ENCODE results near the gene KLHL13. TPM values are rescaled to one million over a fixed set of nuclear protein-coding genes. Genes with fewer than 3 reads are reported as not detected.

KLHL13 gene
- total RNA-seq, 1 experiment from 2014 or later = 0.82 TPM

DNA sequence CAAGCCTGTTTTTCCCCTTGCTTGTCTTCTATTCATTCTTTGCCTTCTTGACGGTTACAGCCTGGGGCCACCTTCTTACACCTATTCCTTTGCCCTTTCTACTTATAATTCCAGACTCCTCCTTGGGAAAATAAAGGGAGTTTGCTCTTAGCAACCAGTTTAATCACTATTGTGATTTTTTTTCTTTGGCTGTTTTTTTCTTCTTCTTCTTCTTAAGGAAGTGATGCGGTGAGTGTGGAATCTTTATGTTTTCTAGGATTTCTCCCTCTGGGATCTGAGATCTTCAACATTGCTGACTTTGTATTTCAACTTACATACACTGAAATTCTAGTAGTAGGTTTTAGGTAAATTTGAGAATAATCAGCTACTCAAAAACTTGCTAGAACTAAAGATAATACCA lies 1.1 kb upstream of the KLHL13 start:
- no TSS peak for BruUV-seq (replicated peaks)
- in situ Hi-C loops (cut with HindIII; ENCODE audit: low pct_unique_long_range_greater_than_20kb, low sequenced_read_pairs) (no loop called here), intact Hi-C loops (cut with micrococcal nuclease; ENCODE audit: unreplicated experiment) (no loop called here)
- Histone ChIP-seq H3K9me3 (ENCODE audit: control insufficient read depth, insufficient read depth, low read depth, low read length) (no peaks in the 10 kb centered on the region), H3K27ac (ENCODE audit: low read length) (no peak overlapping the region), H3K36me3 (ENCODE audit: control insufficient read depth, insufficient read depth, low read length) (no peaks in the 10 kb centered on the region), H3K4me3 (ENCODE audit: low read depth in 2 of 2, low read length in 2 of 2) (no peak overlapping the region), H3K4me1 (ENCODE audit: control insufficient read depth, insufficient read depth, low read length) (no peaks in the 10 kb centered on the region; the same call in 1 of the 2 replicates), H3K27me3 (ENCODE audit: control insufficient read depth, insufficient read depth, low read length) (peaks cover 21% of the 10 kb centered on the region)
- no peak for TF ChIP-seq TCF7L2 (IDR thresholded peaks at IDR 0.05; ENCODE audit: low read depth, low read length)
- no peak for TF ChIP-seq POLR2AphosphoS5 (IDR thresholded peaks at IDR 0.05; ENCODE audit: low read depth, low read length)
- TF ChIP-seq, protein P1, sequence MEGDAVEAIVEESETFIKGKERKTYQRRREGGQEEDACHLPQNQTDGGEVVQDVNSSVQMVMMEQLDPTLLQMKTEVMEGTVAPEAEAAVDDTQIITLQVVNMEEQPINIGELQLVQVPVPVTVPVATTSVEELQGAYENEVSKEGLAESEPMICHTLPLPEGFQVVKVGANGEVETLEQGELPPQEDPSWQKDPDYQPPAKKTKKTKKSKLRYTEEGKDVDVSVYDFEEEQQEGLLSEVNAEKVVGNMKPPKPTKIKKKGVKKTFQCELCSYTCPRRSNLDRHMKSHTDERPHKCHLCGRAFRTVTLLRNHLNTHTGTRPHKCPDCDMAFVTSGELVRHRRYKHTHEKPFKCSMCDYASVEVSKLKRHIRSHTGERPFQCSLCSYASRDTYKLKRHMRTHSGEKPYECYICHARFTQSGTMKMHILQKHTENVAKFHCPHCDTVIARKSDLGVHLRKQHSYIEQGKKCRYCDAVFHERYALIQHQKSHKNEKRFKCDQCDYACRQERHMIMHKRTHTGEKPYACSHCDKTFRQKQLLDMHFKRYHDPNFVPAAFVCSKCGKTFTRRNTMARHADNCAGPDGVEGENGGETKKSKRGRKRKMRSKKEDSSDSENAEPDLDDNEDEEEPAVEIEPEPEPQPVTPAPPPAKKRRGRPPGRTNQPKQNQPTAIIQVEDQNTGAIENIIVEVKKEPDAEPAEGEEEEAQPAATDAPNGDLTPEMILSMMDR (IDR thresholded peaks at IDR 0.05) = no peak
- TF ChIP-seq, protein P2, sequence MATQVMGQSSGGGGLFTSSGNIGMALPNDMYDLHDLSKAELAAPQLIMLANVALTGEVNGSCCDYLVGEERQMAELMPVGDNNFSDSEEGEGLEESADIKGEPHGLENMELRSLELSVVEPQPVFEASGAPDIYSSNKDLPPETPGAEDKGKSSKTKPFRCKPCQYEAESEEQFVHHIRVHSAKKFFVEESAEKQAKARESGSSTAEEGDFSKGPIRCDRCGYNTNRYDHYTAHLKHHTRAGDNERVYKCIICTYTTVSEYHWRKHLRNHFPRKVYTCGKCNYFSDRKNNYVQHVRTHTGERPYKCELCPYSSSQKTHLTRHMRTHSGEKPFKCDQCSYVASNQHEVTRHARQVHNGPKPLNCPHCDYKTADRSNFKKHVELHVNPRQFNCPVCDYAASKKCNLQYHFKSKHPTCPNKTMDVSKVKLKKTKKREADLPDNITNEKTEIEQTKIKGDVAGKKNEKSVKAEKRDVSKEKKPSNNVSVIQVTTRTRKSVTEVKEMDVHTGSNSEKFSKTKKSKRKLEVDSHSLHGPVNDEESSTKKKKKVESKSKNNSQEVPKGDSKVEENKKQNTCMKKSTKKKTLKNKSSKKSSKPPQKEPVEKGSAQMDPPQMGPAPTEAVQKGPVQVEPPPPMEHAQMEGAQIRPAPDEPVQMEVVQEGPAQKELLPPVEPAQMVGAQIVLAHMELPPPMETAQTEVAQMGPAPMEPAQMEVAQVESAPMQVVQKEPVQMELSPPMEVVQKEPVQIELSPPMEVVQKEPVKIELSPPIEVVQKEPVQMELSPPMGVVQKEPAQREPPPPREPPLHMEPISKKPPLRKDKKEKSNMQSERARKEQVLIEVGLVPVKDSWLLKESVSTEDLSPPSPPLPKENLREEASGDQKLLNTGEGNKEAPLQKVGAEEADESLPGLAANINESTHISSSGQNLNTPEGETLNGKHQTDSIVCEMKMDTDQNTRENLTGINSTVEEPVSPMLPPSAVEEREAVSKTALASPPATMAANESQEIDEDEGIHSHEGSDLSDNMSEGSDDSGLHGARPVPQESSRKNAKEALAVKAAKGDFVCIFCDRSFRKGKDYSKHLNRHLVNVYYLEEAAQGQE (IDR thresholded peaks at IDR 0.05; ENCODE audit: insufficient read depth in 1 of 2, low read depth in 2 of 2, low read length in 1 of 2) = no peak
- no peak for TF ChIP-seq SIN3A (IDR thresholded peaks at IDR 0.05; ENCODE audit: borderline replicate concordance, insufficient read depth, low read depth, low read length)
- ChIA-PET CTCF (no interaction called here), POLR2A (no interaction called here)
- no peak for DNase-seq (ENCODE audit: low read depth, low spot score)
- ATAC-seq = no peak

DNA sequence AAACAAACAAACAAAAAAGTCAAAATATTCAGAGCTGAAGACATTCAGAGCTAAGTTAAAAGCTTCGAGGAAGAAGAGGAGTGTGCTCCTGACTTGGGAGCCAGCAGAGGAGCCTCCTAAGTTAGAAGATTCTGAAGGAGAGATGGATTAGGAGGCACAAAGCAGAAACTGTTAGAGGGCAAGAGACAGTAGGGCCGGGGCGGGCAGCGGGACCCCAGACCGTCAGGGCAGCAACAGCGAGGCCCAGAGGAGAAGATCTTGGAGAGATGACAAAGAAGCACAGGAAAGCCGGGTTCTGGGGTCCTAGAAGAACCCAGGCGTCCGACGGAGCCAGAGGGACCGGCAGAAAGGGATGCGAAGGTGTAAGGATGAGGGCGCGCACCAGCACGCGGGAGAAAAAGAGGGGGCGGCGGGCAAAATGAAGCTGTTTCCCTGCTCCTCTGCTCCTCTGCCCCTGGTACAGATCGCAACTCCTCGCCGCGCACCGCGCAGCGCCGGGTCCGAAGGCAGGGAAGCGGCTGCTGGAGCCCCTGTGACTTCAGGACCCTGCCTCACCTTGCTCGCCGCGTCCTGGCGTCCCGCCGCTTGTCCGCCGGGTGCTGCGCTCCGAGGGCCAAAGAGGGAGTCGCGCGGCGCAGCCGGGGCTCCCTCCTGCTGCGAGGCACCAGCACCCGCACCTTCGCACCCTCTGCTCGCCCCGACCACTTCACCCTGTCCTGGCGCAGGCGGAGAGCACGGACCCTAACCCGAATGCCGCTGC lies 477 bp downstream of the KLHL13 start:
- BruUV-seq (replicated peaks) = no TSS peak
- TF ChIP-seq POLR2AphosphoS5 (IDR thresholded peaks at IDR 0.05; ENCODE audit: low read depth, low read length) = no peak
- intact Hi-C loops (cut with micrococcal nuclease; ENCODE audit: unreplicated experiment) (no loop called here), in situ Hi-C loops (cut with HindIII; ENCODE audit: low pct_unique_long_range_greater_than_20kb, low sequenced_read_pairs) (no loop called here)
- ChIA-PET POLR2A (no interaction called here), CTCF (interaction anchor here (0.8 kb wide), 1 partner anchor 139 kb away, joined by 3 read pairs; no protein-coding TSS in a partner anchor)
- Histone ChIP-seq H3K9me3 (ENCODE audit: control insufficient read depth, insufficient read depth, low read depth, low read length) (no peaks in the 10 kb centered on the region), H3K27me3 (ENCODE audit: control insufficient read depth, insufficient read depth, low read length) (peaks cover 21% of the 10 kb centered on the region), H3K36me3 (ENCODE audit: control insufficient read depth, insufficient read depth, low read length) (no peaks in the 10 kb centered on the region), H3K4me3 (ENCODE audit: low read depth in 2 of 2, low read length in 2 of 2) (peak overlapping the region; percentile 54), H3K4me1 (ENCODE audit: control insufficient read depth, insufficient read depth, low read length) (no peaks in the 10 kb centered on the region; the same call in 1 of the 2 replicates), H3K27ac (ENCODE audit: low read length) (no peak overlapping the region)
- DNase-seq (ENCODE audit: low read depth, low spot score) (no peak), ATAC-seq (peak; percentile 72)

DNA sequence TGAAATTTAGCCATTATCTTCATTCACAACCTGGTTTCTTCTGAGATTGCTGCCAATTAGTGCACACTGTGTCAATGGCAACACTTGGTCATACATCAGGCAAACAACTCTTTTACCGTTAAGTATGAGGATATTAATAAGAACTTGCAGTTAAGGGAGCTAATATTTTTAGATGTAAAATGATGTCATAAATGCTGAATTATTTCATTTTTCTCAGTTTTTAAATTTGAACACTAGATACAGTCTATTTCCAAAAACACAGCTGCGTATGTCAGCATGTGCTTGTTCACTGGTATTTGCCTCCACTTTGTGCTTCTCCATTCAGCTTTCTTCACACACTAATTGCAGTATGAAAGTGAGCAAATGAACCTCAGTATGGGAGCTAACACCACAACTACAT lies 1.6 kb downstream of the KLHL13 start:
- H3K27ac ChIP-seq (ENCODE audit: low read length) = no peak overlapping the region
- H3K27me3 ChIP-seq (ENCODE audit: control insufficient read depth, insufficient read depth, low read length) = peaks cover 21% of the 10 kb centered on the region
- TF ChIP-seq TCF7L2 (IDR thresholded peaks at IDR 0.05; ENCODE audit: low read depth, low read length) = no peak
- TF ChIP-seq, protein P2 (IDR thresholded peaks at IDR 0.05; ENCODE audit: insufficient read depth in 1 of 2, low read depth in 2 of 2, low read length in 1 of 2) = no peak
- no peak for TF ChIP-seq POLR2AphosphoS5 (IDR thresholded peaks at IDR 0.05; ENCODE audit: low read depth, low read length)
- TF ChIP-seq, protein P1 (IDR thresholded peaks at IDR 0.05) = no peak
- no peak for TF ChIP-seq SIN3A (IDR thresholded peaks at IDR 0.05; ENCODE audit: borderline replicate concordance, insufficient read depth, low read depth, low read length)
- H3K36me3 ChIP-seq (ENCODE audit: control insufficient read depth, insufficient read depth, low read length) = no peaks in the 10 kb centered on the region
- no peaks in the 10 kb centered on the region; the same call in 1 of the 2 replicates for H3K4me1 ChIP-seq (ENCODE audit: control insufficient read depth, insufficient read depth, low read length)
- in situ Hi-C loops (cut with HindIII; ENCODE audit: low pct_unique_long_range_greater_than_20kb, low sequenced_read_pairs) (no loop called here), intact Hi-C loops (cut with micrococcal nuclease; ENCODE audit: unreplicated experiment) (no loop called here)
- H3K9me3 ChIP-seq (ENCODE audit: control insufficient read depth, insufficient read depth, low read depth, low read length) = no peaks in the 10 kb centered on the region
- DNase-seq (ENCODE audit: low read depth, low spot score) (no peak), ATAC-seq (no peak)
- peak overlapping the region in 1 of 2 experiments; percentile 54; a peak in 1 of 4 replicates for H3K4me3 ChIP-seq (ENCODE audit: low read depth in 2 of 2, low read length in 2 of 2)
- ChIA-PET POLR2A (no interaction called here), CTCF (no interaction called here)
- no TSS peak for BruUV-seq (replicated peaks)
